HG03558 (cell line): ENCODE results near the gene MCM9.
A peak's percentile ranks its signal among the peaks of the same experiment; 100 is the strongest.

Experiments used
- ATAC-seq: cut with Tn5 transposase; IDR thresholded peaks from one replicate; pipeline ENCODE4 v1.9.1; 2021; ENCODE audit warnings: moderate number of reproducible peaks; ENCODE audit not compliant: unreplicated experiment; ENCODE audit errors: extremely low read depth

MCM9 gene

DNA sequence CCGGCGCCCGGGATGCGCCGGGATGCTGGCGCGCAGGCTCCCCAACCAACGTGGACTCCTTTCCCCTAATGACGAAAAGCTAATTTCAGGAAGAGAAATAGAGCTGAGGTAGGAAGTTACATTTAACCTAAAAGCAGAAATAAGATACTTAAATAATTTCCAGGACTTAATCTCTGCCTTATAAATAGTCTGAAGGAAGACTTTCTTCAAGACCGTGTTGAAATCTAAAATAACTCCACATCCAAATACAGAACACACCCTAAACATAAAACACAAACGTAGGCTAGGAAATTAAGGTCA lies 39.7 kb downstream of the MCM9 start:
- no peak for ATAC-seq

DNA sequence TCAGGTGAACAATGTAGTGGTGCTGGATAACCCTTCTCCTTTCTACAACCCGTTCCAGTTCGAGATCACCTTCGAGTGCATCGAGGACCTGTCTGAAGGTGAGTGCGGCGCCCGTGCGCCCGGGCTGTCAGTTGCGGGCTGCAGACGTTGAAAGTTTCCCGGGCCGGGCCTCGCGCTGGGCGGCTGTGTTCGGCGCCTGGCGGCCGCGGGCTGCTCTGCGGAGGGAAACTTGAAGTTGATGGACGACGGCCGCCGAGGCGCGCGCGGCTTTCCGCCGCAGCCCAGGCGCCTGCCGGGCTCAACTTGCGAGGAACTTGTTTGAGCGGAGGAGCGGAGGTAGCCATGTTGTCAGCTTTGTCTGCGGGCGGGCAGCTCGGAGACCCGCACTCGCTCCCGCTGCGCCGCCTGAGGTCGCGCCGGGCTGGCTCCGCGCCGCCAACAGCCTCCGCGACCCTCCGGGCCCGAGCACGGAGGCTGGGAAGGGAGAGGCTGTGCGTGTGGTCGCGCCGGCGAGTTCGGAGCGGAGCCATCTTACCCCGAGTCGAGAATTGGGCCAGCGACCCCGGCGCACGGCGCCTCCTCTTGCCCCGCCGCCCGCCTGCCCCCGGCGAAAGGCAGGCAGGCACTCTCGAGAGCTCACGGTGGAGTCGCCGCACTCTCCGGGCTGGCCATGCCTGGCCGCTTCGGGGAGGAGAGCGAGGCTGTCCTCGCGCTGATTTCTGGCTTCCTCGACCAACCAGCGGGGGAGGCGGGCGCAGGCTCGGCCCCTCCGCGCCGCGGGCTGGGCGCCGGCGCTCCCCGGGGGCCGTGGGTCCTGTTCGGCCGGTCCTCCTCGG lies 40.3 kb downstream of the MCM9 start:
- peak; percentile 21 for ATAC-seq

- peak; percentile 51 for ATAC-seq
These were observed 41.0 kb downstream of the MCM9 start, which contains the start of gene ASF1A for GRCh38 chr6:118893807-118894424. ASF1A (plus strand) TSS chr6:118894152; CDS start chr6:118894414, 262 bp downstream.

GRCh38 chr6:118893064-118893806 lies 41.7 kb downstream of the MCM9 start:
- ATAC-seq, result no peak

- ATAC-seq, result no peak
These were observed 42.5 kb downstream of the MCM9 start for GRCh38 chr6:118892355-118892991.

- no peak for ATAC-seq
These were observed 43.8 kb downstream of the MCM9 start for GRCh38 chr6:118890997-118891790.

- ATAC-seq, result no peak
These were observed 45.8 kb downstream of the MCM9 start for GRCh38 chr6:118889163-118889562.

DNA sequence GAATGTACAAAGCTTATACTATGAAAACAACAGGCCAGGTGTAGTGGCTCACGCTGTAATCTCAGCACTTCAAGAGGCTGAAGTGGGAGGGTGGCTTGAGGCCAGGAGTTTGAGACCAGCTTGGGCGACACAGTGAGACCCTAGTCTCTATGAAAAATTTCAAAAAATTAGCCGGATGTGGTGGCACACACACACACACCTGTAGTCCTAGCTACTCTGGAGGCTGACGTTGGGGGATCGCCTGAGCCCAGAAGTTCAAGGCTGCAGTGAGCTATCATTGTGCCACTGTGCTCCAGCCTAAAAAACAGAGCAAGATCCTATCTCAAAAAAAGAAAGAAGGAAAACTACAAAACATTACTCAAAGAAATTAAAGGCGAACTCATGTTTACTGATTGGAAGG lies 48.3 kb downstream of the MCM9 start:
- ATAC-seq, result no peak

GRCh38 chr6:118882314-118882905 lies 52.5 kb downstream of the MCM9 start:
- no peak for ATAC-seq

GRCh38 chr6:118881440-118882313 lies 53.3 kb downstream of the MCM9 start:
- ATAC-seq, result peak; percentile 77

DNA sequence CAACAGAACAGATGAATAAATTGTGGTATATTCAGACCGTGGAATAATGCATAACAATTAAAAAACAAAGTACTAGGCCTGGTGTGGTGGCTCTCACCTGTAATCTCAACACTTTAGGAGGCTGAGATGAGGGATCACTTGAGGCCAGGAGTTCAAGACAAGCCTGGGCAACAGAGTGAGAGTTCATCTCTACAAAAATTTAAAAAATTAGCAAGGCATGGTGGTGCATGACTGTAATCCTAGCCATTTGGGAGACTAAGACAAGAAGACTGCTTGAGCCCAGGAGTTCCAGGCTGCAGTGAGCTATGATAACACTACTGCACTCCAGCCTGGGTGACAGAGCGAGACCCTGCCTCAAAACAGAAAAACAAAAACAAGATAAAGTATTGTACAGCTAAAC lies 57.2 kb downstream of the MCM9 start:
- no peak for ATAC-seq

DNA sequence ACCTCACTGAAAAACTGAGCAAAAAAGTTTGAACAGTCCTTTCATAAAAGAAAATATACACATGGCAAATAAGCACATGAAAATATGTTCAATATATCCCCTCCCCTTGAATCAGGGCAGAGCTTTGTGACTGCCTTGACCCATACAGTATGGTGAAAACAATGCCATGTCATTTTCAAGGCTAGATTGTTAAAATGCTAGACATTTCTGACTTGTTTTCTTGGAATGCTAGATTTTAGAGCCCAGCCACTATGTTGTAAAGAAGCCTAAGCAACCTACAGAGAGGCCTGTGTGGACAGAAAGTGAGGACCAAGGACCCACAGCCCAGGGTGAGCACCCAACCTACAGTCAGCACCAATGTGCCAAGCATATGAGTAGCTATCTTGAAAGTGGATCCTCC lies 58.1 kb downstream of the MCM9 start:
- ATAC-seq, result no peak

GRCh38 chr6:118876198-118876597 lies 58.8 kb downstream of the MCM9 start:
- no peak for ATAC-seq

DNA sequence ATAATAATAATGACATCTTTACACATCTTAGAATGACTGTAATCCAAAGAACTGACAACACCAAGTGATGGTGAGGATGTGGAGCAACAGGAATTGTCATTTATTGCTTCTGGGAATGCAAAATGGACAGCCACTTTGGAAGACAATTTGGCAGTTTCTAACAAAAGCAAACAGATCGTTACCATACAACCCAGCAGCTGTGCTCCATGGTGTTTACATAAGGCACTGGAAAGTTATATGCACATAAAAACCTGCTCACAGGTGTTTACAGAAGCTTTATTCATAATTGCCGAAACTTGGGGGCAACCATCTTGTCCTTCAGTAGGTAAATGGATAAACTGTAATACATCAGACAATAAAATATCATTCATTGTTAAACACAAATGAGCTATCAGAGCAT lies 59.3 kb downstream of the MCM9 start:
- no peak for ATAC-seq

DNA sequence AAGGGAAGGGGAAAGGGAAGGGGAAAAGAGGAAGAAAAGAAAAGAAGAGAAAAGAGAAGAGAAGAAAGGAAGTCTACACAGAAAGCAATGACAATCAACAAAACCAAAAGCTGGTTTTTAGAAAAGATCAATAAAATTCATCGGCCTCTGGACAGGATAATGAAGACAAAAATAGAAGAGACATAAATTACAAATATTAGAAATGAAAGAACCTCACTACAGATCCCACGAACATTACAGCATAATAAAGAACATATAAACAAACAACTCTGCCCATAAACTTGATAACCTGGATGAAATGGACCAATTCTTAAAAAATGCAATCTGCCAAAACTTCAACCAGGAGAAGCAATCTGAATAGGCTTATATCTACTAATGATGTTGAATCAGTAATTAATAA lies 61.7 kb downstream of the MCM9 start:
- ATAC-seq, result no peak

DNA sequence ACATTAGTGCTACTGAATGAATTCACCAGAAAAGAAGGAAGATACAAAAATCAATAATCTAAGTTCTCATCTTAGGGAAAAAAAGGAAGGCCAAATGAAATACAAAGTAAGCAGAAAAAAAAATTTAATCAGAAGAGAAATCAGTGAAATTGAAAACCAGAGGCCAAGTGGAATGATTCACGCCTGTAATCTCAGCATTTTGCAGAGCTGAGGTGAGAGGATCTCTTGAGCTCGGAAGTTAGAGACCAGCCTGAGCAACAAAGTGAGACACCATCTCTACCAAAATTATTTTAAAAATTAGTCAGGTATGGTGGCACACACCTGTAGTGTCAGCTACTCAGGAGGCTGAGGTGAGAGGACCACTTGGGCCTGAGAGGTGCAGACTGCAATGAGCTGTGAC lies 62.2 kb downstream of the MCM9 start:
- ATAC-seq, result no peak

DNA sequence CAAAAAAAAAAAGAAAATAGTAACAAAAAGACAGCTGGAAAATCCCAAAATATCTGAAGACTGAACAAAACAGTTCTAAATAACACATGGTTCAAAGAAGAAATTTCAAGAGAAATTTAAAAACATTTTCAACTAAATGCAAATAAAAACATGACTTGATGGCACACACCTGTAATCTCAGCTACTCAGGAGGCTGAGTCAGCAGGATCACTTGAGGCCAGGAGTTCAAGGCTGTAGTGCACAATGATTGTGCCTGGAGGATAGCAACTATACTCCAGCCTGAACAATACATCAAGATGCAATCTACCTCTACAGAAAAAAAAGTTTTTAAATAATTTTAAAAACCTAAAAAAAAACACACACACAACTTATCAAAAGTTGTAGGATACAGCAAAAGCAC lies 62.6 kb downstream of the MCM9 start:
- no peak for ATAC-seq

DNA sequence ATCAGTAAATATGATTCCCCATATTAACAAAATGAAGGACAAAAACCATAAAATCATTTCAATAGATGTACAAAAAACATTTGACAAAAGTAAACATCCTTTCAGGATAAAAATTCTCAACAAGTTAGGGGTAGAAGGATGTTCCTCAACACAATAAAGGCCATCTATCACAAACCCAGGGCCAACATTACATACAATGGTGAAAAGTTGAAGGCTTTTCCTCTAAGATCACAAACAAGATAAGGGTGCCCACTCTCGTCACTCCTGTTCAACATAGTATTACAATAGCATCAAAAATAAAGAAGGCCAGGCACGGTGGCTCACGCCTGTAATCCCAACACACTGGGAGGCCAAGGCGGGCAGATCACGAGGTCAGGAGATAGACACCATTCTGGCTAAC lies 63.6 kb downstream of the MCM9 start:
- no peak for ATAC-seq
